ENCODE data around the gene OR51B4.

DNA sequence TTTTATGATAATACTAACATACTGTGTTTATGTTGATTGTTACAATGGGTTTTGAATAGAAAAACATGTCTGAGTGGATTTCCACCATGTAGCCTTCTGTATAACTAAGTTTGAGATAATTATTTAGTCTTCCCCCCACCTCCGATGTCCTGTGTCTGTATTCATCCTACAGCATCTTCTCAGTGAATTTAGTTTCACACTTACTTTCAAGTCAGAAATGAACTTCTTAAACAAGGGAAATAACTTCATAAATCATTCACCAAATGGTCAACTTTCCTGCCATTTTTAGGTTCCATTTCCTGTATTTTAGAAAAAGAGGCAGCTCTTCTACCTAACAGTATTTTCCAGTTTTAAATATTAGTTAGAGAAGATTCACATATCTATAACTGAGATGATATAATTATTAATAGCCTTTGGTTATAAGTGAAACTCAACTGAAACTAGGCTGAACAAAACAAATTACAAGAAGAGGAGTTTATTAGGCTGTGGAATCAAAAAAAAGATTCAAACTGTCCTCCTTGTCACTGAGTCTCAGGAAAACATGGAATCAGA lies 38.1 kb upstream of the OR51B4 start:
- TF ChIP-seq, protein P1, sequence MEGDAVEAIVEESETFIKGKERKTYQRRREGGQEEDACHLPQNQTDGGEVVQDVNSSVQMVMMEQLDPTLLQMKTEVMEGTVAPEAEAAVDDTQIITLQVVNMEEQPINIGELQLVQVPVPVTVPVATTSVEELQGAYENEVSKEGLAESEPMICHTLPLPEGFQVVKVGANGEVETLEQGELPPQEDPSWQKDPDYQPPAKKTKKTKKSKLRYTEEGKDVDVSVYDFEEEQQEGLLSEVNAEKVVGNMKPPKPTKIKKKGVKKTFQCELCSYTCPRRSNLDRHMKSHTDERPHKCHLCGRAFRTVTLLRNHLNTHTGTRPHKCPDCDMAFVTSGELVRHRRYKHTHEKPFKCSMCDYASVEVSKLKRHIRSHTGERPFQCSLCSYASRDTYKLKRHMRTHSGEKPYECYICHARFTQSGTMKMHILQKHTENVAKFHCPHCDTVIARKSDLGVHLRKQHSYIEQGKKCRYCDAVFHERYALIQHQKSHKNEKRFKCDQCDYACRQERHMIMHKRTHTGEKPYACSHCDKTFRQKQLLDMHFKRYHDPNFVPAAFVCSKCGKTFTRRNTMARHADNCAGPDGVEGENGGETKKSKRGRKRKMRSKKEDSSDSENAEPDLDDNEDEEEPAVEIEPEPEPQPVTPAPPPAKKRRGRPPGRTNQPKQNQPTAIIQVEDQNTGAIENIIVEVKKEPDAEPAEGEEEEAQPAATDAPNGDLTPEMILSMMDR (IDR thresholded peaks at IDR 0.05; ENCODE audit: insufficient read depth, low read length, poor library complexity, severe bottlenecking) = no peak
- TF ChIP-seq EZH2phosphoT487 (conservative IDR thresholded peaks at IDR 0.05; ENCODE audit: low read length) = no peak
